GM18498 (cell line): ENCODE data around the gene OXT.
A peak's percentile ranks its signal among the peaks of the same experiment; 100 is the strongest.
"Not testable (repeated sequence)": the region's sequence is repeated elsewhere in the genome, so short reads cannot be mapped to it uniquely, and the experiment has no call there.

Experiments used
- ATAC-seq: cut with Tn5 transposase; IDR thresholded peaks from one replicate; pipeline ENCODE4 v1.9.1; 2021; ENCODE audit warnings: mild to moderate bottlenecking, moderate library complexity; ENCODE audit not compliant: unreplicated experiment

Gene OXT

DNA sequence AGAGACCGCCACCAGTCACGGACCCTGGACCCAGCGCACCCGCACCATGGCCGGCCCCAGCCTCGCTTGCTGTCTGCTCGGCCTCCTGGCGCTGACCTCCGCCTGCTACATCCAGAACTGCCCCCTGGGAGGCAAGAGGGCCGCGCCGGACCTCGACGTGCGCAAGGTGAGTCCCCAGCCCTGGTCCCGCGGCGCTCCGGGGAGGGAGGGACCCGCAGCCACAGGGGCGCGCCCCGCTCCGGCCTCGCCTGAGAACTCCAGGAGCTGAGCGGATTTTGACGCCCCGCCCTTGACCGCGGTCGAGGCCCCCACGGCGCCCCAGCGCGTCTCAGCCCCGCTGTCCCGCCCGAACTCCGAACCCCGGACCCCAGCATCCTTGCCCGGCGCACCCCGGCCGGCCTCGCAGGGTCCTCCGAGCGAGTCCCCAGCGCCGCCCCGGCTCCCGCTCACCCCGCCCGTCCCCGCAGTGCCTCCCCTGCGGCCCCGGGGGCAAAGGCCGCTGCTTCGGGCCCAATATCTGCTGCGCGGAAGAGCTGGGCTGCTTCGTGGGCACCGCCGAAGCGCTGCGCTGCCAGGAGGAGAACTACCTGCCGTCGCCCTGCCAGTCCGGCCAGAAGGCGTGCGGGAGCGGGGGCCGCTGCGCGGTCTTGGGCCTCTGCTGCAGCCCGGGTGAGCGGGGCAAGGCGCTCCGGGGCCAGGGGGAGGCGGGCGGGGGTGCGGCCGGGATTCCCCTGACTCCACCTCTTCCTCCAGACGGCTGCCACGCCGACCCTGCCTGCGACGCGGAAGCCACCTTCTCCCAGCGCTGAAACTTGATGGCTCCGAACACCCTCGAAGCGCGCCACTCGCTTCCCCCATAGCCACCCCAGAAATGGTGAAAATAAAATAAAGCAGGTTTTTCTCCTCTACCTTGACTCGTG, at the start of gene OXT:
Gene OXT (plus strand): TSS at position 11 of the 920 bp plus-strand sequence. CDS start 36 bp downstream, at position 47.
- no peak for ATAC-seq

DNA sequence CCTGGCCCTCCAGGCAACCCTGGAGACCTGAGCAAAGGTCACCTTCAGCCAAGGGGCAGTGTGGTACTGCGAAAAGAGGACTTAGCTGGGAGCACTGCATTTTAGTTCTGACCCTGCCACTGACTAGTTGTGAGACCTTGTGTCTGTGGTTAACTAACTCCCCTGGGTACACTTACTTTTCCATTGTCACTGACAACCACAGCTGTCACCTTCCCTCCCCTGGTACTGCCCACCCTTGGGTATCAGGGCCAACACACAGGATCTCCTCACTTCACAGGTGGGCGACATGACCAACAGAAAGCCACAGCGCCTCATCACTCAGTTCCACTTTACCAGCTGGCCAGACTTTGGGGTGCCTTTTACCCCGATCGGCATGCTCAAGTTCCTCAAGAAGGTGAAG, 49.6 kb upstream of the OXT start:
- ATAC-seq: no peak

DNA sequence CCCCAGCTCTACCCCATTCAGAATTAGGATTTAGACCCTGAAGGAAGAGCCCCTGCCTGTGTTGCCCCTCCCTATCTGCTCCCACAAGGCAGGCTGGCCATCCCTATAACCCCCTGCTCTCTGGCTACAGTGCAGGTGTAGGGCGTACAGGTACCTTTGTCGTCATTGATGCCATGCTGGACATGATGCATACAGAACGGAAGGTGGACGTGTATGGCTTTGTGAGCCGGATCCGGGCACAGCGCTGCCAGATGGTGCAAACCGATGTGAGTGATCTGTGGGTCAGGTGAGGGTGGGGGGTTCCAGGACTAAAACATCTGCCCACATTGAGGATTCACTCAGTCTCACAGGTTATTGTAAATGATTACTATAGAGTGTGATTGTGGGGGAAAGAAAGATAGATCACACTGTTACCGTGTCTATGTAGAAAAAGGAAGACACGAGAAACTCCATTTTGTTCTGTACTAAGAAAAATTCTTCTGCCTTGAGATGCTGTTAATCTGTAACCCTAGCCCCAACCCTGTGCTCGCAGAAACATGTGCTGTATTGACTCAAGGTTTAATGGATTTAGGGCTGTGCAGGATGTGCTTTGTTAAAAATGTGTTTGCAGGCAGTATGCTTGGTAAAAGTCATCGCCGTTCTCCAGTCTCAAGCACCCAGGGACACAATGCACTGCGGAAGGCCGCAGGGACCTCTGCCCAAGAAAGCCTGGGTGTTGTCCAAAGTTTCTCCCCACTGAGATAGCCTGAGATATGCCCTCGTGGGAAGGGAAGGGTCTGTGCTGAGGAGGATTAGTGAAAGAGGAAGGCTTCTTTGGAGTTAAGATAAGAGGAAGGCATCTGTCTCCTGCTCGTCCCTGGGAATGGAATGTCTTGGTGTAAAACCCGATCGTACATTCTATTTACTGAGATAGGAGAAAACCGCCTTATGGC, 48.6 kb upstream of the OXT start:
- ATAC-seq: not testable (repeated sequence)

DNA sequence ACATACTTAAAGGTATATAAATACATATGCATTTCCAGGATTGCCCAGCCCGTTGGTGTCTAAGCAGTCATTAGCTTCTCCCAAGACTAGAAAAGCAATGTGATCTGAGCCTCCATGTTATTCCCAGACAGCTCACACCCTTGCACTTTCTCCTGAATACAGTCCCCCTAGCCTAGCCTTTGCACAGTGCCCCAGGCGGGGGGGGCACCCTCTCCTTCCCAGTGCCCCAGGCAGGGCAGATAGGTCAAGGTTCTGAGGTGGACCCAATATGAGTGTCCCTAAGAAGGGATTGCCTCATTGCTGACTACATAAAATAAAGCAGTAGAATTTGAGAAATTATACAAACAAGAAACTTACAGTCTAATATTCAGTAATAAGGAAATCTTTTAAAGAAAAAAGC, 43.4 kb upstream of the OXT start:
- ATAC-seq: no peak

DNA sequence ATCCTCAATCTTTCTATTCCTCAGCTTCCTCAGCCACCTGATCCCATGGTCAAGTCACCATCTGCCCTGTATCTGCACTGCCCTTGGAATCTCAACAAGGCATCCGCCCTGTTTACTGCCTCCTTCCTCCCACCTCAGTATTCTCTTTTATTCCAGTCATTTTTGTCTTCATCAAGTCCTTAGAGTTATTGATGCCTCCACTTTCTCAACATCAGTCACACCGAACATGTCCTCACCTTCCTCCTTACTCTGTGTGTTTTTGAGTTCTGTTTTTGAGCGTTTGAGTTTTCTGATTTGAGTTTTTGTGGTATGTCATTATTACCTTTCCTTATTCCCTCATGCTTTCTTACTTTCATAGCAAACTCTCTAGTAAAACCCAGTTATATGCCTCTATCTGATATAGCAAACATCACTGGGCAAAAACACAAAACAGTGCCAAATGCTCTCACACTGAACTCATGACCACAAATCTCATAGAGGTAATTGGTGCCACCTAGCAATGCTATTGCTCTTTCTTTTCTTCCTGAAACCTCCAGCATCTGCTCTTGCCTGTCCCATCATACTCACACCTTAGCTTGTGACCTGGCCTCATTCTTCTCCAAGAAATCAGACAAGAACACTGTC, 39.8 kb upstream of the OXT start:
- ATAC-seq: no peak

DNA sequence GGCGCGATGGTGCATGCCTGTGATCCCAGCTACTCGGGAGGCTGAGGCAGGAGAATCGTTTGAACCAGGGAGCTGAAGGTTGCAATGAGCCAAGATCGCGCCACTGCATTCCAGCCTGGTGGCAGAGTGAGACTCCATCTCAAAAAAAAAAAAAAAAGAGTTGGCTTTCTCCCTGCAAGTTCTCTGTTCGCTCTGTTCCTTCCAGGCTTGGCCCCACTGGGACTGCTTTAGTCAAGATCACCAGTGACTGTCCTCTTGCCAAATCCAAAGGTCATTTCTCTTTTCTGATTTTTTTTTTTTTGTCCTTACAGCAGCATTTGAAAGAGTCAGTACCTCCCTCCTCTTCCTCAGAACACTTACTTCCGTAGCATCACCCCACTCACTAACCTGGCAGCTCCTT, 38.8 kb upstream of the OXT start:
- ATAC-seq: no peak

DNA sequence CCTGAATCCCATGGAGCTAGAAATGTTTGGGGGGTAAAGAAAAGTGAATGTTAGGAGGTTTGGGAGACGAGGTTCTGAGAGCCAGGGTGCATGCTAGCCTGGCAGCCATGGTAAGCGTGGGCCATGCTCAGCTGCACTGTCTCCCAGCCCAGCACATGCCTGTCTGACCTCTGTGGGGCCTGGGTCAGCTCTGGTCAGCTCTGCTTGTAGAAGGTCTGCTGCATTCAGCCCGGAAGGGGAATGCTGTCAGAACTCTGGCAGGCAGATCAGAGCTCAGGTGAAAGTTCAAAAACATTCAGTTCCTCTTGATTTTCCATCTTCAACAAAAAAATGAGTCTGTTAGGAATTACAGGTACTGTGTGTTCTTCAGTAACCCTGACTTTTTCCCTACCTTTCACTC, 33.8 kb upstream of the OXT start:
- ATAC-seq: no peak

DNA sequence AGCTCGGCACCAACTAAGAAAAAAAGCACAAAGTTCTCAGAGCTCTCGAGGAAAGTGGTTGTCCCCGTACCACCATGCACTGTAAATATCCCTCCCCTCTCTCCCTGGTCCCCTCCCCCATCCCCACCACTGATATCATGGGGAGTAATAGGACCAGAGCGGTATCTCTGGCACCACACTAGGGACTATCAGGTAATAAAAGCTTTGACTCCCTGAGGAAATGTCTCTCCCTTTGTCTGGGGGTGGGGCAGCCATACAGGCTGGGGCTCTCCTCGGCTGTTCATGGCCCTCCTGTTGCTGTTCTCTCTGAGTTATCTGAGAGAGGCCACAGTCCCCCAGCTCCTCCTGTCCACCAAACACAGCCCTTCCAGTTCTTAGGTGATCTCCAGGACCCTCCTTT, 33.0 kb upstream of the OXT start:
- no peak for ATAC-seq

DNA sequence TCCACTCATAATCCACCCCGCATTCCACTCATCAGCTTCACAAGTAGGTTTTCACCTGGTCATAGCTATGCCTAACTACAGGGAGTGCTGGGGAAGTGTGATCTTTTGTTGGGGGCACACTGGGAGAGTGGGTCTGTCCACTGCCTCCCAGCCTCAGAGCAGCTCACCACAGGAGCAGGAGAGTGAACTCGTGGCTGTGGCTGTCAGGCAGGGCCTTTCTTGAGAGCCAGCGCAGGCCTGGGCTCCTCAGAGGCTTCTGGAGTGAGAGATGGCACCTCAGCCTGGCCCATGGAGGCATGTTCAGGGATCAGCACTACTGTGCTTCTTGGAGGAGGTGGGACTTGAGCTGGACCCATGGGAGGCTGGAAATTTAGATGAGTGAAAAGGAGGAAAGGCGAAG, 32.0 kb upstream of the OXT start:
- ATAC-seq: no peak

DNA sequence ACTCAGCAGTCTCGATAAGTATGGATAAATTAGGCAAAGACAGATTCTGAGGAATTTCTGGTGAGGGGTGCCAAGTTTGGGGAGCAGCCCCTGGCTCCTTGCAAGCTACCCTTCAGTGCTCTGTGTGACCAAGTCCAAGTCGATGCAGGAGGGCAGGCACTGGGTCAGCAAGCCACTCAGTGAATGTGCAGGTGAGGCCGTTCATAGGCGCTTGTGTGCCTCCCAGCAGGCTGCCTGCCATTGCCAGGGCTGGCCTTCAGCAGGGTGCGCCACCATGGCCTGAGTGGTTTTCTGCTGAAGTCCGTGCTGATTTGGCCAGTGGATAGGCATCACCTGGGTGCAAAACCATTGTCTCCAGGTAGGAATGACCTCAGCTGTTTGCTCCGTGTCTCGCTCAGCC, 31.3 kb upstream of the OXT start:
- ATAC-seq: no peak

DNA sequence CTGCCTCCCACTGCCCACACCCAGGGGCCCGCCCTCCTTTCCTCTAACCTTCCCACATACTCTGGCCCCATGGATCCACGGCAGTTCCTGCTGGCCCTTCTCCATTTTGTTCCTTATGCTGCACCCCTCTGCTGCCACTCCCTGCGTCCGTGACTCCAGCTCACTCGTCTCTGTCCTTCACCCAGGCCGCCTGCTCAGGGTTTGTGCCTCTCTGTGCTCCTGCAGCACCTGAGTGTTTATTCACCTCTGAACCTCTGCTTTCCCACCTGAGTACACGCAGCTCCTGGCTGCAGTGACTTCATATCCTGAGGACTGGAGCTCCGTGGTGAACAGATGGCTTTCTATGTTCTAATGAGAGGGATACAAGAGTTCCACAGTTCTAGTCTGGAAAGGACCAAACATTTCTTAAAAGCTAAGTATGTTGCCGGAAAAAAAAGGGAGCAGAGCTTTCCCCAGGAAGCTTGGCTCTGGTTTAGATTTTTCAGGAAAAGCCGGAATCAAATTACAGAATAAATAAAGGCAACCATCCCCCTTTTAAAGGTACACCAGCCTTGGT, 29.5 kb upstream of the OXT start:
- ATAC-seq: no peak

DNA sequence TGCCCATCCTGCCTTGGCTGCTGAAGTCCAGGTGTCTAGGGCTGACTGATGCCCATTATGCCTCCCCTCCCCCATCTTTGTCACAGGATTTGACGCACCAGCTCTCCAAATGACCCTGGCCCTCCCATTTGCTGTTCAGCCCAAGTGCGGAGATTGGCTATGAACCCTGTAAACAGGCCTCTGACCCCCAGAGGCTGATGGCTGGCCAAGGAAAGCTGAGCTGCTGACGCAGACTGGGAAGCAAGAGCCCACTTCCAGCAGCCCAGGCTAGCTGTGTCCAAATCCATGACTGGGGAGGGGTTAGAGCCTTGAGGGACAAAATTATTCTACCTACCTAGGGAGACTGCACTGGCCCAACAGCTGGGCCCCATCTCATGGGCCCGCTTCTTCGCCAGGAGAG, 28.8 kb upstream of the OXT start:
- ATAC-seq: no peak

DNA sequence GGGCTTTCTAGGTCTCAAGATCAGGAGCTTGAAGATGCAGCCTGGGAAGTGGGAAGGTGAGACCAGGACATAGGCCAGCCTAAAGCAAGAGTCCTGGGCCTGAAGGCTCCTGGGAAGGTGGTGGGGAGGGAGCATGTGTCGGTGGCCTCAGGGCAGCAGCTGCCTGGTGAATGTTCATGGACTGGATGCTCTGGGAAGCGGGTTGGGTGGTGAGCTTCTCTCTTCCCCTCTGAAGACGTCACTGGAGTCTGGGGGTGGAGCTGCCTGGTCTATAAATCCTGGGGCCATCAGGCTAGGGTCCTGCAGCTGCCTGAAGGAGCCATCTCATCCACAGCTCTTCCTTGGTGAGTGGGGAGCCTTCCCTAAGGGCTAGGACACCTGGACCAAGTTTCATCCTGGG, 28.1 kb upstream of the OXT start, which contains the start of gene GNRH2:
Gene GNRH2 (plus strand): TSS at position 301 of the 400 bp plus-strand sequence. CDS start 793 bp downstream, outside the sequence.
- ATAC-seq: no peak

DNA sequence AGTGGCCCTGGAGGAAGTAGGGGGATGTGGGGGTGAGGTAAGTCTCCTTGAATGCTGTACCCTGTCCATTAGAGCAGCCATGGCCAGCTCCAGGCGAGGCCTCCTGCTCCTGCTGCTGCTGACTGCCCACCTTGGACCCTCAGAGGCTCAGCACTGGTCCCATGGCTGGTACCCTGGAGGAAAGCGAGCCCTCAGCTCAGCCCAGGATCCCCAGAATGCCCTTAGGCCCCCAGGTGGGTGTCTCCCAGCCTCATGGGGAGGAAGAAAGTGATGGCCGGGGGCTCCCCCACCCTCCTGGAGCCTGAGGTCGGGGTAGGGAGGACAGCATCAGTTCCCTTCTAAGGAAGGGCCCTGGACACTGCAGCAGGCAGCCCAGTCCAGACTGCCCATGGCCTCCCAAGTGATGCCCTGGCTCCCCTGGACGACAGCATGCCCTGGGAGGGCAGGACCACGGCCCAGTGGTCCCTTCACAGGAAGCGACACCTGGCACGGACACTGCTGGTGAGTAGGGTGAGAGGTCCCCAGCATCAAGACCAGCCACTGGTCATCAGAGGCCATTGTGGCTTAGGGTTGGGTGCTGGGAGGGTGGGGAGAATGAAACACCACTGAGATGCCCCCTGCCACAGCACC, 27.0 kb upstream of the OXT start:
- no peak for ATAC-seq

DNA sequence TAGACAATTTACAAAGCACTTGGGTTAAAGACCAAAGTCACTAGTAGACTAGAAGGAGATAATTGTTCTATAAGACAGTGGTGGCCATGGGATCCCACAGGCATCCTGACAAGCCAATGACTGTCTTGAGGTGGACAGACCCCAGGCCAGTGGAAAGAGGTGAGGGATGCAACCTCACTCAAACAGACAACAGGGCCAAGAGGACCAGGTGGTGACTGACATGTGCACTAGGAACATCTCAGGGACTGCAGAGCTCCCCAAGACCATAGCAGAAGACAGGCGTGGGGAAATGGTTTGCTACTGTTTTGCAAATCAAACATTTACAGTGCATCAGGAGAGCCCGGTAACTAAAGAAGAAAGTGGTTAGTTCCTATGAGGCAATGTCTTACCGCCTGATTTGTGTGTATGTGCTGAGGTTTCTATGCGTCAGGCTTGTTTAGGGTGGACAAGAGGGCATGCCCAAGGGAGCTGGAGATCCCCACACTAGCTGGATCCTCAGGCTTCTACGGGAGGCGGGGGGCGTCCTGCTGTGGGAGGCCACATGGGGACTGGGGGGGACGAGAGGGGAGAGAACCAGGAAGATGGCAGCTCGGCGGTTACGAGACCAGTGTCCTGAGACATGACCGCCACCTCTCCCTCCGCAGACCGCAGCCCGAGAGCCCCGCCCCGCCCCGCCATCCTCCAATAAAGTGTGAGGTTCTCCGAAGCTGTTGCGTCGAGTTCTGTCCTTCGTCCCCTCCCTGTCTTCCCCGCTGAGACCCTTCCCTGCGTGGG, 26.2 kb upstream of the OXT start:
- ATAC-seq: peak; percentile 50

DNA sequence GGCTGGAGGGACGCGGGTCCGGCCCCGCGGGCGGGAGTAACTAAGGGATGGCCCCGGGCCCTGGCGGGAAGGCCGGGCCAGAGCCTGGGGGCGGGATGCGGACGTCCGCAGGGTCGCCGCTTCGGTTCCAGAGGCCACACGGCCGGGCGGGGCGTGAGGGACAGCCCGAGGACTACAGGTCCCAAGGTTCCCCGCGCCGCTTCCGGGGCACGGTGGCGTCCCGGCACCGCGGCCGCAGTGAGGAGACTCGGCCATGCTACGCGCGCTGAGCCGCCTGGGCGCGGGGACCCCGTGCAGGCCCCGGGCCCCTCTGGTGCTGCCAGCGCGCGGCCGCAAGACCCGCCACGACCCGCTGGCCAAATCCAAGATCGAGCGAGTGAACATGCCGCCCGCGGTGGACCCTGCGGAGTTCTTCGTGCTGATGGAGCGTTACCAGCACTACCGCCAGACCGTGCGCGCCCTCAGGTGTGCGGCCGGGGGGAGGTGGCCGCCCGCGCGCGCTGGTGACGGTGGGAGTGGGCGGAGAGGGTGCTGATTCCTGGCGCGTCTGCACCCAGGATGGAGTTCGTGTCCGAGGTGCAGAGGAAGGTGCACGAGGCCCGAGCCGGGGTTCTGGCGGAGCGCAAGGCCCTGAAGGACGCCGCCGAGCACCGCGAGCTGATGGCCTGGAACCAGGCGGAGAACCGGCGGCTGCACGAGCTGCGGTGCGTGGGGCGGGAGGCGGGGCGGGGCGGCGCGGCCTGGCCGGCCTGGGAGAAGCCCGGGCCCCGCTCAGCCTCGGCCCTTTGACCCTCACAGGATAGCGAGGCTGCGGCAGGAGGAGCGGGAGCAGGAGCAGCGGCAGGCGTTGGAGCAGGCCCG, 25.4 kb upstream of the OXT start, which contains the start of gene MRPS26:
Gene MRPS26 (plus strand): TSS at position 237 of the 861 bp plus-strand sequence. CDS start 17 bp downstream, at position 254.
- peak; percentile 91 for ATAC-seq

DNA sequence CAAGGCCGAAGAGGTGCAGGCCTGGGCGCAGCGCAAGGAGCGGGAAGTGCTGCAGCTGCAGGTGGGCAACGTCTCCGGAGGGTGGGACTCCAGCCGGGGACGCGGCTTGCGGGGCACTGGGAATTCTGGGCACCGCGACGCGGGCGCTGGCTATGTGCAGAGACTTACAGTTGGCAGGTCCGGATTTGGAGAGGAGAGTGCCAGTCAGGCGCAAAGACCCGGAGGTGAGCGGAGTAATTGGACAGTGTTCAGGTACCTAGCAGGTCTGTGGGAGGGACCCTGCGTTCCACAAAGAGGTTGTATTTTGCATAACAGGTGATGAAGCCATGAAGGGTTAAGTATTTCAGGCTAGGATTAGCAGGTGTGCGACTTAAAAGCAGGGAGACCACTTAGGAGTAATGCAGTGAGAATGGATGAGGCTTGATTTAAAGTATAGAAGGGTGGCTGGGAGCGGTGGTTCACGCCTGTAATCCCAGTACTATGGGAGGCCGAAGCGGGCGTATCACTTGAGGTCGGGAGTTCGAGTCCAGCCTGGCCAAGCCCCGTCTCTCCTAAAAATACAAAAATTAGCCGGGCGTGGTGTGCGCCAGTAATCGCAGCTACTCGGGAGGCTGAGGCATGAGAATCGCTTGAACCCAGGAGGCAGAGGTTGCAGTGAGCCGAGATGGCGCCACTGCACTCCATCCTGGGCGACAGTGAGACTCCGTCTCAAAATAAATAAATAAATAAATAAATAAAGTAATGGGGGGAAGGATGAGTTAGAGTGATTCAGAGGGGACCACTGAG, 24.6 kb upstream of the OXT start:
- no peak for ATAC-seq
